ENCODE results near the gene CCDC142.

GRCh38 chr2:74501335-74502071 is 18.7 kb upstream of the CCDC142 start:
- TF ChIP-seq POLR2A (IDR thresholded peaks at IDR 0.05) (no peak), POLR2AphosphoS5 (IDR thresholded peaks at IDR 0.05; ENCODE audit: insufficient read depth in 1 of 2, low read depth in 1 of 2) (no peak), CTCF (IDR thresholded peaks at IDR 0.05) (no peak)
